Measurements from ENCODE around the gene CUBN. TPM values are rescaled to one million over a fixed set of nuclear protein-coding genes. Genes with fewer than 3 reads are reported as not detected.

The CUBN gene
- total and polyA plus RNA-seq, 10 of the 15 experiments (the other 5 are each of a cell fraction or from before 2014, with no cell fraction given): under 0.01 to 0.14 (median 0.02) TPM; not detected in 6

GRCh38 chr10:17004801-17005380 lies 124.7 kb downstream of the CUBN start:
- Histone ChIP-seq H3K79me2 (ENCODE audit: control insufficient read depth, insufficient read depth, low read length) (no peaks in the 10 kb centered on the region), H3K27ac (ENCODE audit: control insufficient read depth, insufficient read depth) (no peak overlapping the region), H3K36me3 (ENCODE audit: control insufficient read depth in 2 of 2, insufficient read depth in 2 of 2, low read length in 1 of 2) (no peaks in the 10 kb centered on the region), H3K4me2 (ENCODE audit: control insufficient read depth, insufficient read depth) (no peak overlapping the region), H4K20me1 (ENCODE audit: control insufficient read depth, insufficient read depth) (no peaks in the 10 kb centered on the region), H3K4me1 (ENCODE audit: control insufficient read depth, insufficient read depth, low read length) (no peaks in the 10 kb centered on the region), H3K27me3 (replicated peaks in 1 of 2; ENCODE audit: control insufficient read depth in 2 of 2, insufficient read depth in 2 of 2, low read length in 1 of 2) (no peaks in the 10 kb centered on the region; a peak in 2 of 4 replicates), H2AFZ (ENCODE audit: control insufficient read depth, low read depth, low read length) (no peak overlapping the region), H3K4me3 (no peak overlapping the region), H3K9me3 (replicated peaks; ENCODE audit: control insufficient read depth, insufficient read depth, low read length) (no peaks in the 10 kb centered on the region; the same call in 1 of the 3 replicates), H3K9ac (ENCODE audit: control insufficient read depth, insufficient read depth, low read length) (no peak overlapping the region)
- FAIRE-seq: no peak
- no TSS peak for BruUV-seq (replicated peaks)
- DNase-seq (ENCODE audit: low read depth, low spot score): no peak
- no peak for ATAC-seq
- RAD21 ChIA-PET (ENCODE audit: unreplicated experiment): no interaction called here
- SMC1A ChIA-PET (ENCODE audit: uncharacterized antibody, unreplicated experiment): no interaction called here
- CTCF ChIA-PET: no interaction called here
- intact Hi-C loops (cut with micrococcal nuclease; ENCODE audit: unreplicated experiment) (no loop called here), in situ Hi-C loops (cut with MboI) (no loop called here)
- 37% methylated on average over 6 of the region's 6 CpGs for WGBS (ENCODE audit: insufficient coverage, insufficient replicate concordance, low lambda C conversion rate, missing lambda C conversion rate)
- POLR2A ChIA-PET: no interaction called here
- no peak for TF ChIP-seq HDAC2 (IDR thresholded peaks at IDR 0.05)
- no peak for TF ChIP-seq EGR1 (IDR thresholded peaks at IDR 0.05; ENCODE audit: borderline replicate concordance in 1 of 2, low read depth in 2 of 2, low read length in 2 of 2)
- TF ChIP-seq CHD2 (IDR thresholded peaks at IDR 0.05; ENCODE audit: borderline replicate concordance, low read depth, low read length): no peak
- TF ChIP-seq, protein P1, sequence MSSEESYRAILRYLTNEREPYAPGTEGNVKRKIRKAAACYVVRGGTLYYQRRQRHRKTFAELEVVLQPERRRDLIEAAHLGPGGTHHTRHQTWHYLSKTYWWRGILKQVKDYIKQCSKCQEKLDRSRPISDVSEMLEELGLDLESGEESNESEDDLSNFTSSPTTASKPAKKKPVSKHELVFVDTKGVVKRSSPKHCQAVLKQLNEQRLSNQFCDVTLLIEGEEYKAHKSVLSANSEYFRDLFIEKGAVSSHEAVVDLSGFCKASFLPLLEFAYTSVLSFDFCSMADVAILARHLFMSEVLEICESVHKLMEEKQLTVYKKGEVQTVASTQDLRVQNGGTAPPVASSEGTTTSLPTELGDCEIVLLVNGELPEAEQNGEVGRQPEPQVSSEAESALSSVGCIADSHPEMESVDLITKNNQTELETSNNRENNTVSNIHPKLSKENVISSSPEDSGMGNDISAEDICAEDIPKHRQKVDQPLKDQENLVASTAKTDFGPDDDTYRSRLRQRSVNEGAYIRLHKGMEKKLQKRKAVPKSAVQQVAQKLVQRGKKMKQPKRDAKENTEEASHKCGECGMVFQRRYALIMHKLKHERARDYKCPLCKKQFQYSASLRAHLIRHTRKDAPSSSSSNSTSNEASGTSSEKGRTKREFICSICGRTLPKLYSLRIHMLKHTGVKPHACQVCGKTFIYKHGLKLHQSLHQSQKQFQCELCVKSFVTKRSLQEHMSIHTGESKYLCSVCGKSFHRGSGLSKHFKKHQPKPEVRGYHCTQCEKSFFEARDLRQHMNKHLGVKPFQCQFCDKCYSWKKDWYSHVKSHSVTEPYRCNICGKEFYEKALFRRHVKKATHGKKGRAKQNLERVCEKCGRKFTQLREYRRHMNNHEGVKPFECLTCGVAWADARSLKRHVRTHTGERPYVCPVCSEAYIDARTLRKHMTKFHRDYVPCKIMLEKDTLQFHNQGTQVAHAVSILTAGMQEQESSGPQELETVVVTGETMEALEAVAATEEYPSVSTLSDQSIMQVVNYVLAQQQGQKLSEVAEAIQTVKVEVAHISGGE (CRISPR knock-in tag; IDR thresholded peaks at IDR 0.05): no peak
- no peak for TF ChIP-seq NFYA (IDR thresholded peaks at IDR 0.05; ENCODE audit: borderline replicate concordance, low read depth, low read length)
- TF ChIP-seq POLR2AphosphoS2 (IDR thresholded peaks at IDR 0.05; ENCODE audit: low read depth, low read length): no peak
- no peak for TF ChIP-seq ASH2L (IDR thresholded peaks at IDR 0.05; ENCODE audit: borderline replicate concordance, low read depth)
- TF ChIP-seq BMI1 (IDR thresholded peaks at IDR 0.05; ENCODE audit: borderline replicate concordance): no peak
- no peak for TF ChIP-seq SMAD5 (IDR thresholded peaks at IDR 0.05; ENCODE audit: low read depth)
- TF ChIP-seq, protein P2, sequence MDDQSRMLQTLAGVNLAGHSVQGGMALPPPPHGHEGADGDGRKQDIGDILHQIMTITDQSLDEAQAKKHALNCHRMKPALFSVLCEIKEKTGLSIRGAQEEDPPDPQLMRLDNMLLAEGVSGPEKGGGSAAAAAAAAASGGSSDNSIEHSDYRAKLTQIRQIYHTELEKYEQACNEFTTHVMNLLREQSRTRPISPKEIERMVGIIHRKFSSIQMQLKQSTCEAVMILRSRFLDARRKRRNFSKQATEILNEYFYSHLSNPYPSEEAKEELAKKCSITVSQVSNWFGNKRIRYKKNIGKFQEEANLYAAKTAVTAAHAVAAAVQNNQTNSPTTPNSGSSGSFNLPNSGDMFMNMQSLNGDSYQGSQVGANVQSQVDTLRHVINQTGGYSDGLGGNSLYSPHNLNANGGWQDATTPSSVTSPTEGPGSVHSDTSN (IDR thresholded peaks at IDR 0.05; ENCODE audit: insufficient replicate concordance, low read depth, low read length): no peak
- no peak for TF ChIP-seq STAT3 (IDR thresholded peaks at IDR 0.05; ENCODE audit: low read depth, low read length)
- TF ChIP-seq ZNF207 (IDR thresholded peaks at IDR 0.05; ENCODE audit: borderline replicate concordance): no peak

Measured in GM12878 (cell line).